Endothelial cell of umbilical vein (primary cell): ENCODE results near the gene CALD1. TPM values are rescaled to one million over a fixed set of nuclear protein-coding genes. Genes with fewer than 3 reads are reported as not detected.

Experiments
- BruUV-seq: library from RNA; stranded (reverse); fragments of 400-500 nt; replicated peaks from 2 replicates; lab custom pipeline; 2021; lab: Mats Ljungman, UMichigan
- CTCF ChIA-PET: fragments of 300-600, 350-600 bp; sonication (Branson Sonifier 250); formaldehyde crosslinking; loops from one replicate; lab custom pipeline; 2021; ENCODE audit warnings: antibody characterized with exemption, inconsistent platforms; lab: Charles Lee
- POLR2A ChIA-PET: fragments of 300-600, 350-600 bp; sonication (Branson Sonifier 250); formaldehyde crosslinking; loops from one replicate; lab custom pipeline; 2021; ENCODE audit warnings: antibody characterized with exemption, inconsistent platforms; lab: Charles Lee
- DNase-seq: peaks from one replicate; pipeline ENCODE4 v3.0.0-alpha.2; 2011; ENCODE audit warnings: low read depth, low spot score
- FAIRE-seq: peaks from 2 replicates; lab custom pipeline; 2011; peaks lifted over from hg19 to GRCh38; lab: Jason Lieb, UNC
- H2AFZ ChIP-seq: 2 replicates; pipeline ENCODE4 v1.6.0; 2012; ENCODE audit warnings: low read depth, low read length, control low read depth, inconsistent platforms
- H3K27ac ChIP-seq: 2 replicates; pipeline ENCODE4 v1.5.1; 2011; ENCODE audit warnings: low read depth, mild to moderate bottlenecking, control low read depth, low read length, moderate library complexity; ENCODE audit not compliant: insufficient read depth
- H3K27me3 ChIP-seq, 2 experiments: 2 replicates each; pipeline versions ENCODE4 v1.6.0 to v1.6.1; 2011; ENCODE audit warnings: low read length in 2 of 2, mixed read lengths in 1 of 2; ENCODE audit not compliant: control insufficient read depth in 2 of 2, insufficient read depth in 2 of 2
- H3K36me3 ChIP-seq, 2 experiments: 2 replicates in 1 of 2; 3 replicates in 1 of 2; pipeline ENCODE4 v1.5.1; 2011; ENCODE audit warnings: low read length in 2 of 2, mild to moderate bottlenecking in 1 of 2, moderate library complexity in 1 of 2; ENCODE audit not compliant: control insufficient read depth in 2 of 2, insufficient read depth in 2 of 2; ENCODE audit errors: extremely low read depth in 1 of 2
- H3K4me1 ChIP-seq: 3 replicates; pipeline ENCODE4 v1.5.1; 2011; ENCODE audit warnings: mild to moderate bottlenecking, low read length; ENCODE audit not compliant: control insufficient read depth, insufficient read depth; ENCODE audit errors: extremely low read depth
- H3K4me2 ChIP-seq: 2 replicates; pipeline ENCODE4 v1.6.1; 2011; ENCODE audit warnings: low read length, control low read depth, mixed read lengths; ENCODE audit not compliant: insufficient read depth
- H3K4me3 ChIP-seq, 3 experiments: fragments of 200-600 bp in 1 of 3; sonication (generic), shearing (Covaris generic) in 1 of 3; replicated peaks in 1 of 3; 2 replicates each; pipeline ENCODE4 v1.5.1; 2011 to 2016; ENCODE audit warnings: control low read depth in 3 of 3, low read length in 3 of 3, mild to moderate bottlenecking in 2 of 3, inconsistent platforms in 1 of 3, low read depth in 1 of 3, moderate library complexity in 1 of 3; ENCODE audit not compliant: insufficient read depth in 1 of 3
- H3K79me2 ChIP-seq: 2 replicates; pipeline ENCODE4 v1.6.0; 2012; ENCODE audit warnings: low read length, inconsistent platforms; ENCODE audit not compliant: control insufficient read depth, insufficient read depth
- H3K9ac ChIP-seq: replicated peaks from 2 replicates; pipeline ENCODE3; 2011; ENCODE audit warnings: low read length, control low read depth; ENCODE audit not compliant: insufficient read depth; ENCODE audit errors: extremely low read depth
- H3K9me1 ChIP-seq: replicated peaks from 3 replicates; pipeline ENCODE4 v1.6.0; 2011; ENCODE audit warnings: mild to moderate bottlenecking, low read length; ENCODE audit not compliant: control insufficient read depth, insufficient read depth; ENCODE audit errors: extremely low read depth
- H3K9me3 ChIP-seq: replicated peaks from 2 replicates; pipeline ENCODE4 v1.5.1; 2012; ENCODE audit warnings: low read length, inconsistent platforms; ENCODE audit not compliant: control insufficient read depth, insufficient read depth
- H4K20me1 ChIP-seq: replicated peaks from 2 replicates; pipeline ENCODE3; 2011; ENCODE audit warnings: mild to moderate bottlenecking, low read length; ENCODE audit not compliant: control insufficient read depth, insufficient read depth; ENCODE audit errors: extremely low read depth
- CTCF ChIP-seq, 2 donors: IDR thresholded peaks; 1 replicate in 1 of 2; 2 replicates in 1 of 2; pipeline ENCODE4 v1.5.1; 2011; ENCODE audit warnings: low read length in 2 of 2, mild to moderate bottlenecking in 2 of 2, moderate library complexity in 2 of 2, control low read depth in 1 of 2, inconsistent platforms in 1 of 2, low read depth in 1 of 2; ENCODE audit not compliant: insufficient read depth in 1 of 2; ENCODE audit errors: extremely low read depth in 1 of 2
- EZH2 ChIP-seq: IDR thresholded peaks from 2 replicates; pipeline ENCODE4 v1.6.1; 2012; ENCODE audit warnings: borderline replicate concordance, low read depth, mild to moderate bottlenecking, moderate library complexity, low read length, inconsistent platforms; ENCODE audit not compliant: severe bottlenecking
- FOS ChIP-seq: IDR thresholded peaks from 2 replicates; pipeline ENCODE4 v1.6.1; 2011; ENCODE audit warnings: mild to moderate bottlenecking, low read length, moderate library complexity, borderline replicate concordance; ENCODE audit not compliant: insufficient read depth
- GATA2 ChIP-seq: IDR thresholded peaks from 2 replicates; pipeline ENCODE4 v1.7.0; 2011; ENCODE audit warnings: low read depth, mild to moderate bottlenecking, moderate library complexity, mixed read lengths, low read length; ENCODE audit not compliant: insufficient read length, insufficient read depth
- JUN ChIP-seq: IDR thresholded peaks from 2 replicates; pipeline ENCODE4 v1.6.1; 2011; ENCODE audit warnings: borderline replicate concordance, low read depth; ENCODE audit not compliant: insufficient read length, insufficient read depth
- MYC ChIP-seq: IDR thresholded peaks from one replicate; pipeline ENCODE4 v1.6.1; 2011; ENCODE audit warnings: mild to moderate bottlenecking, low read depth, low read length
- POLR2A ChIP-seq: IDR thresholded peaks from 2 replicates; pipeline ENCODE4 v1.6.1; 2012; ENCODE audit warnings: low read depth, mild to moderate bottlenecking, control low read depth, low read length
- POLR2AphosphoS5 ChIP-seq: IDR thresholded peaks from 2 replicates; pipeline ENCODE4 v1.6.1; 2012; ENCODE audit warnings: low read depth, mild to moderate bottlenecking, control low read depth, low read length, moderate library complexity; ENCODE audit not compliant: insufficient read depth
- dilution Hi-C: fragments of 300-500 bp; cut with MboI; formaldehyde crosslinking; loops from one replicate; pipeline ENCODE4 v1.15.0; 2019; ENCODE audit warnings: low sequenced_read_pairs; ENCODE audit not compliant: extremely low pct_ligation_motif_present
- intact Hi-C: fragments of 100-400 bp; cut with micrococcal nuclease; formaldehyde crosslinking; loops from one replicate; pipeline ENCODE4 v1.10.0; 2022
- polyA plus RNA-seq, 4 experiments: library from polyadenylated mRNA; depleted of rRNA in 3 of 4; stranded (reverse) in 3 of 4; unstranded in 1 of 4; fragments of >200 nt; gene quantifications; 2 replicates each; pipeline versions ENCODE4 v1.2.1 to v1.2.3, GENCODE V29; 2011 to 2012; ENCODE audit warnings: missing spikeins in 1 of 4
- total RNA-seq: library from RNA; stranded (reverse); gene quantifications from 2 replicates; pipeline ENCODE4 v1.2.3, GENCODE V29; 2021
- TF ChIP-seq, protein P1 (sequence below): IDR thresholded peaks from 2 replicates; pipeline ENCODE4 v1.6.1; 2011; ENCODE audit not compliant: insufficient read depth, insufficient read length

Gene CALD1
- total and polyA plus RNA-seq, 2 donors (not counting 3 experiments of a cell fraction or from before 2014, with no cell fraction given): 136 to 307 TPM

GRCh38 chr7:134887523-134887922 lies 108.1 kb downstream of the CALD1 start:
- no peak for DNase-seq
- dilution Hi-C loops (no loop called here), intact Hi-C loops (loop anchor here (2.0 kb wide), 1 partner anchor 109 kb away; the partner anchor contains the start of gene CALD1)
- POLR2A ChIA-PET: no interaction called here
- H3K9me3 ChIP-seq: no peaks in the 10 kb centered on the region
- H3K79me2 ChIP-seq: peaks cover 27% of the 10 kb centered on the region
- no peaks in the 10 kb centered on the region for H3K27me3 ChIP-seq
- FAIRE-seq: no peak
- H3K4me2 ChIP-seq: no peak overlapping the region
- H3K4me1 ChIP-seq: peaks cover 30% of the 10 kb centered on the region
- H3K4me3 ChIP-seq: no peak overlapping the region
- no peaks in the 10 kb centered on the region for H3K9me1 ChIP-seq
- TF ChIP-seq JUN (no peak), EZH2 (no peak), POLR2A (no peak), FOS (no peak), CTCF (IDR thresholded peaks at IDR 0.05; ENCODE audit: extremely low read depth in 1 of 2, insufficient read depth in 1 of 2, low read depth in 1 of 2, low read length in 2 of 2) (no peak), MYC (no peak), GATA2 (no peak), POLR2AphosphoS5 (no peak)
- TF ChIP-seq, protein P1, sequence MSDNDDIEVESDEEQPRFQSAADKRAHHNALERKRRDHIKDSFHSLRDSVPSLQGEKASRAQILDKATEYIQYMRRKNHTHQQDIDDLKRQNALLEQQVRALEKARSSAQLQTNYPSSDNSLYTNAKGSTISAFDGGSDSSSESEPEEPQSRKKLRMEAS: no peak
- no peak overlapping the region for H3K27ac ChIP-seq
- BruUV-seq: no TSS peak
- no peak overlapping the region for H3K9ac ChIP-seq
- no peak overlapping the region for H2AFZ ChIP-seq
- CTCF ChIA-PET: no interaction called here
- H3K36me3 ChIP-seq: peaks cover 6 to 12% of the 10 kb centered on the region in 2 experiments
- no peaks in the 10 kb centered on the region for H4K20me1 ChIP-seq
